ENCODE results near the gene DEFB127.
"Not testable (repeated sequence)": the region's sequence is repeated elsewhere in the genome, so short reads cannot be mapped to it uniquely, and the experiment has no call there.

The DEFB127 gene

GRCh38 chr20:187733-188132 is 30.5 kb downstream of the DEFB127 start:
- no peaks in the 10 kb centered on the region for H3K4me1 ChIP-seq (ENCODE audit: control insufficient read depth, insufficient read depth, low read length, poor library complexity, severe bottlenecking)
- H3K4me3 ChIP-seq (ENCODE audit: extremely low read depth, insufficient read depth, low read length, poor library complexity, severe bottlenecking) = no peak overlapping the region
- 71 to 100% methylated on average over 1 of the region's 2 CpGs for WGBS, 2 experiments (ENCODE audit: insufficient coverage in 2 of 2)
- no peaks in the 10 kb centered on the region for H3K36me3 ChIP-seq (ENCODE audit: control insufficient read depth, insufficient read depth, low read length)
- no peak overlapping the region for H3K27ac ChIP-seq (ENCODE audit: low read depth, low read length, severe bottlenecking)
- no peaks in the 10 kb centered on the region for H3K9me3 ChIP-seq (ENCODE audit: control insufficient read depth, low read length)

- Histone ChIP-seq H3K4me3 (ENCODE audit: extremely low read depth, insufficient read depth, low read length, poor library complexity, severe bottlenecking) (no peak within 1 kb of the TSS), H3K4me1 (ENCODE audit: control insufficient read depth, insufficient read depth, low read length, poor library complexity, severe bottlenecking) (no peaks in the 10 kb centered on the region), H3K9me3 (ENCODE audit: control insufficient read depth, low read length) (no peaks in the 10 kb centered on the region), H3K27ac (ENCODE audit: low read depth, low read length, severe bottlenecking) (no peak within 1 kb of the TSS), H3K36me3 (ENCODE audit: control insufficient read depth, insufficient read depth, low read length) (no peaks in the 10 kb centered on the region)
- 64 to 91% methylated on average over 3 of the region's 7 CpGs for WGBS, 2 experiments (ENCODE audit: insufficient coverage in 2 of 2)
Measured at GRCh38 chr20:189611-190010, 32.4 kb downstream of the DEFB127 start, which contains the start of gene DEFB128. TSS of gene DEFB128 (minus strand) at chr20:189711. CDS start at chr20:189623, 88 bp downstream.

GRCh38 chr20:198225-198624 is 41.0 kb downstream of the DEFB127 start:
- Histone ChIP-seq H3K27ac (ENCODE audit: low read depth, low read length, severe bottlenecking) (no peak overlapping the region), H3K36me3 (ENCODE audit: control insufficient read depth, insufficient read depth, low read length) (no peaks in the 10 kb centered on the region), H3K9me3 (ENCODE audit: control insufficient read depth, low read length) (no peaks in the 10 kb centered on the region), H3K4me3 (ENCODE audit: extremely low read depth, insufficient read depth, low read length, poor library complexity, severe bottlenecking) (no peak overlapping the region), H3K4me1 (ENCODE audit: control insufficient read depth, insufficient read depth, low read length, poor library complexity, severe bottlenecking) (no peaks in the 10 kb centered on the region)
- no CpG with 5 or more reads among the region's 1 CpG for WGBS, 2 experiments (ENCODE audit: insufficient coverage in 2 of 2)

- 78 to 84% methylated on average over 3 to 4 of the region's 4 CpGs for WGBS, 2 experiments (ENCODE audit: insufficient coverage in 2 of 2)
Measured at GRCh38 chr20:199996-200395, 42.7 kb downstream of the DEFB127 start.

GRCh38 chr20:203630-204029 is 46.4 kb downstream of the DEFB127 start:
- H3K4me3 ChIP-seq (ENCODE audit: extremely low read depth, insufficient read depth, low read length, poor library complexity, severe bottlenecking); H3K36me3 ChIP-seq (ENCODE audit: control insufficient read depth, insufficient read depth, low read length); H3K4me1 ChIP-seq (ENCODE audit: control insufficient read depth, insufficient read depth, low read length, poor library complexity, severe bottlenecking); H3K27ac ChIP-seq (ENCODE audit: low read depth, low read length, severe bottlenecking); H3K9me3 ChIP-seq (ENCODE audit: control insufficient read depth, low read length): not testable (repeated sequence)
- WGBS, 2 experiments (ENCODE audit: insufficient coverage in 2 of 2) = 88% methylated on average over 1 of the region's 4 CpGs; no CpG with 5 or more reads in 1 of the 2 experiments

More at GRCh38 chr20:199996-200395, 42.7 kb downstream of the DEFB127 start:
- Histone ChIP-seq H3K4me1 (ENCODE audit: control insufficient read depth, insufficient read depth, low read length, poor library complexity, severe bottlenecking) (no peaks in the 10 kb centered on the region), H3K4me3 (ENCODE audit: extremely low read depth, insufficient read depth, low read length, poor library complexity, severe bottlenecking) (no peak overlapping the region), H3K36me3 (ENCODE audit: control insufficient read depth, insufficient read depth, low read length) (no peaks in the 10 kb centered on the region), H3K27ac (ENCODE audit: low read depth, low read length, severe bottlenecking) (no peak overlapping the region), H3K9me3 (ENCODE audit: control insufficient read depth, low read length) (no peaks in the 10 kb centered on the region)

Measured in mesodermal cell (in vitro differentiated cells).